ENCODE results near the gene RFX3.

Gene RFX3

DNA sequence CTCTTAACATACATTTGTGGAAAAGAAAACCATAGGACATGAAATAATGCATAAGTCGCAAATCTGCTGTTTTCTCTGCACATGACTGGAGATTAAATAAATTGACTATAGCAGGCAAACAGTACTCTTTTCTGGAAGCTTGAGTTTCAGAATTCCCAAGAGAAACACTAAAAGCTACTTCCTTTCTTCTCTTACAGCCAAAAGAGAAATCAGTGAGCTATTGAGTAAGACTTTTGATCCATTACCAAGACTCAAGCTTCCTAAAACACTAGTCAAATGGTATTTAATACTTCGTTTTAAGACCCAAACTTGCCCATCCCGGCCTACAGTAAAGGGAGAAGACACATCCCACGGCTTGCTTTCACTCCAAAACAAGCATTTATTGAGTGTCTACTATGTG is 346.1 kb downstream of the RFX3 start:
- DNase-seq (ENCODE audit: extremely low spot score, insufficient read length, low read depth): no peak
- FAIRE-seq: no peak

DNA sequence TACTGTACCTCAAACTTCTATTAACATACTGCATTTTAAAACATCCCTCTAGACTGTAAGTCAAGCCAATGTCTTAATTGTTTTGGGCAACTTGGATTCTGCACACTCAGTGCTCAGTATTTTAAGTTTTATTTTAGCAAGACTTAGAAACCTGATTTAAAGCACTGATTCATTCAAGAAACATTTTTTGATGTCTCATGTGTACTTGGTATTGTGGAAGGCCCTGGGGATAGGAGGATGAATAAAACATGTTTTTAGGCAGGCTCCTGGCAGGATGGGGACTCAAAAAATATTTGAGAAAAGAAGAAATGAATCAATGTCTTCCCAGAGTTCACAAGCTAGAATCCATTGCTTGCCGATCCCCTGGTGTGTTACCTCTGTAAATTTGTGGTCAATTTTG is 347.9 kb downstream of the RFX3 start:
- DNase-seq (ENCODE audit: extremely low spot score, insufficient read length, low read depth) (no peak), FAIRE-seq (no peak)

GRCh38 chr9:3177146-3177761 is 348.5 kb downstream of the RFX3 start:
- no peak for FAIRE-seq
- DNase-seq (ENCODE audit: extremely low spot score, insufficient read length, low read depth): no peak

GRCh38 chr9:3173374-3173773 is 352.4 kb downstream of the RFX3 start:
- no peak for FAIRE-seq
- DNase-seq (ENCODE audit: extremely low spot score, insufficient read length, low read depth): no peak

DNA sequence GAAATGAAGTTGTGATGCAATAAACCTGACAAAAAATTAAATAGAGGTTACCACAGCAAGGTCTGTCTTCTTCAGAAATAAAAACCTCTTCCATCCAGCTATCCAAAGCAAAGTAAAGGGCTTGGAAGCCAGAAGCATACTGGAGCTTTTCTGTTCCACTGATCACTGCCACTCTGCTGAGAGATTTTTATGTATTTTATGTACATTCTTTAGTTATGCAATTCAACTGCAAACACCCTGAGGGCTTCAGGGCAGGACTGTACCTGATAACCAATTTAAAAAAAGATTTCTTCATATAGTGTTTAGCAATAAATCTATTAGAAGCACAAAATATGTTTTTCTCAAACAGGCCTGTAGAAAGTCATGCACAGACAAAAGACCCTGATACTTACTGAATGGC is 355.0 kb downstream of the RFX3 start:
- no peak for DNase-seq (ENCODE audit: extremely low spot score, insufficient read length, low read depth)
- FAIRE-seq: no peak
